PC-9 (cell line): Measurements from ENCODE around the gene TCP10L. TPM values are rescaled to one million over a fixed set of nuclear protein-coding genes. Genes with fewer than 3 reads are reported as not detected.
A peak's percentile ranks its signal among the peaks of the same experiment; 100 is the strongest.

Source experiments
- BruUV-seq: library from RNA; stranded (reverse); fragments of 400-500 nt; replicated peaks from 2 replicates; lab custom pipeline; 2021; lab: Mats Ljungman, UMichigan
- CTCF ChIA-PET: fragments of 300-600 bp; sonication (Branson Sonifier 250); formaldehyde crosslinking; loops from one replicate; lab custom pipeline; 2022; ENCODE audit warnings: antibody characterized with exemption; lab: Charles Lee
- POLR2A ChIA-PET: fragments of 300-600 bp; sonication (Branson Sonifier 250); formaldehyde crosslinking; loops from one replicate; lab custom pipeline; 2022; ENCODE audit warnings: antibody characterized with exemption; ENCODE audit not compliant: unreplicated experiment; lab: Charles Lee
- DNase-seq, 2 experiments: peaks; one replicate each; pipeline versions ENCODE4 v3.0.0 to v3.0.0-alpha.2; 2015 to 2022; ENCODE audit warnings: mixed read lengths in 1 of 2
- H2AFZ ChIP-seq: fragments of 200-600 bp; sonication (generic); 2 replicates; pipeline ENCODE4 v1.8.1; 2017; ENCODE audit warnings: antibody characterized with exemption
- H3F3A ChIP-seq: fragments of 200-600 bp; sonication (generic); 2 replicates; pipeline ENCODE4 v1.8.1; 2017; ENCODE audit warnings: antibody characterized with exemption, mild to moderate bottlenecking, low read depth; ENCODE audit not compliant: insufficient read depth
- H3K27ac ChIP-seq: fragments of 200-600 bp; sonication (generic); 2 replicates; pipeline ENCODE4 v1.6.1; 2016; ENCODE audit warnings: mixed run types
- H3K27me3 ChIP-seq: fragments of 200-600 bp; sonication (generic); 2 replicates; pipeline ENCODE4 v1.6.1; 2016; ENCODE audit warnings: low read depth, mixed run types; ENCODE audit not compliant: insufficient read depth
- H3K36me3 ChIP-seq: fragments of 200-600 bp; sonication (generic); 2 replicates; pipeline ENCODE4 v1.6.1; 2016; ENCODE audit warnings: low read depth, mixed run types
- H3K4me1 ChIP-seq: fragments of 200-600 bp; sonication (generic); replicated peaks from 2 replicates; pipeline ENCODE4 v1.6.1; 2016; ENCODE audit warnings: mixed run types; ENCODE audit not compliant: insufficient read depth
- H3K4me2 ChIP-seq: fragments of 200-600 bp; sonication (generic); 2 replicates; pipeline ENCODE4 v1.6.1; 2017; ENCODE audit warnings: mixed run types
- H3K4me3 ChIP-seq: fragments of 200-600 bp; sonication (generic); 2 replicates; pipeline ENCODE4 v1.6.1; 2016; ENCODE audit warnings: mixed run types
- H3K79me2 ChIP-seq: fragments of 200-600 bp; sonication (generic); 2 replicates; pipeline ENCODE4 v1.6.1; 2017; ENCODE audit warnings: low read depth, mixed run types
- H3K9me2 ChIP-seq: fragments of 200-600 bp; sonication (generic); 2 replicates; pipeline ENCODE4 v1.8.1; 2017; ENCODE audit warnings: mild to moderate bottlenecking; ENCODE audit not compliant: insufficient read depth
- H3K9me3 ChIP-seq: fragments of 200-600 bp; sonication (generic); 2 replicates; pipeline ENCODE4 v1.8.1; 2016; ENCODE audit warnings: low read depth; ENCODE audit not compliant: insufficient read depth
- H4K20me1 ChIP-seq: fragments of 200-600 bp; sonication (generic); 2 replicates; pipeline ENCODE4 v1.8.1; 2017; ENCODE audit not compliant: insufficient read depth
- CTCF ChIP-seq: fragments of 200-600 bp; sonication (generic); conservative IDR thresholded peaks from 2 replicates; pipeline ENCODE4 v1.6.1; 2017; ENCODE audit warnings: mixed run types, antibody characterized with exemption, mild to moderate bottlenecking, moderate library complexity
- EZH2 ChIP-seq: fragments of 200-600 bp; sonication (generic); IDR thresholded peaks from 2 replicates; pipeline ENCODE4 v1.8.0; 2017; ENCODE audit warnings: antibody characterized with exemption, low read depth
- intact Hi-C: fragments of 100-400 bp; cut with micrococcal nuclease; formaldehyde crosslinking; loops from one replicate; pipeline ENCODE4 v1.10.0; 2022; ENCODE audit not compliant: unreplicated experiment
- total RNA-seq: library from RNA; stranded (reverse); gene quantifications from 2 replicates; pipeline ENCODE4 v1.2.3, GENCODE V29; 2021

Gene TCP10L
- total RNA-seq, 1 experiment from 2014 or later, result 0.68 TPM

DNA sequence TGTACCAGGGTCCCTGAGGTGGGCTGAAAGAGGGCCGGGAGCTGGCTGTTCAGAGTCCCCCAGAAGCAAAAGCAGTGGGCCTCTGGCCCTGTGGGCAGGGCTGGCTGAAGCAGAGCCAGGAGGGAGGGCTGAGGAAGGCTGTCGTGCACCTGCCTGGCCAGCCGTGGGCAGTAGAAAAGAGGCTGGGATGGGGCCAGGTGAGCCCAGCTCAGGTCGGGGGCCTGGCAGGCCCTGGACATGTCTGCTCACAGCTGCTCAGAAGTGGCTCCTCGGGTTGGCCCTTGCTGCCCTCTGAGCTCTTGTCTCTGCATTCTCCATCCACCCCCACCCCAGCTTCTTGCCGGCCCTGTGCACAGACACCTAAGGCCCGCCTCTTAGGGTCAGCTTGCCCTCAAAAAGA is 60.0 kb downstream of the TCP10L start:
- intact Hi-C loops, result no loop called here
- ChIA-PET POLR2A (no interaction called here), CTCF (no interaction called here)

DNA sequence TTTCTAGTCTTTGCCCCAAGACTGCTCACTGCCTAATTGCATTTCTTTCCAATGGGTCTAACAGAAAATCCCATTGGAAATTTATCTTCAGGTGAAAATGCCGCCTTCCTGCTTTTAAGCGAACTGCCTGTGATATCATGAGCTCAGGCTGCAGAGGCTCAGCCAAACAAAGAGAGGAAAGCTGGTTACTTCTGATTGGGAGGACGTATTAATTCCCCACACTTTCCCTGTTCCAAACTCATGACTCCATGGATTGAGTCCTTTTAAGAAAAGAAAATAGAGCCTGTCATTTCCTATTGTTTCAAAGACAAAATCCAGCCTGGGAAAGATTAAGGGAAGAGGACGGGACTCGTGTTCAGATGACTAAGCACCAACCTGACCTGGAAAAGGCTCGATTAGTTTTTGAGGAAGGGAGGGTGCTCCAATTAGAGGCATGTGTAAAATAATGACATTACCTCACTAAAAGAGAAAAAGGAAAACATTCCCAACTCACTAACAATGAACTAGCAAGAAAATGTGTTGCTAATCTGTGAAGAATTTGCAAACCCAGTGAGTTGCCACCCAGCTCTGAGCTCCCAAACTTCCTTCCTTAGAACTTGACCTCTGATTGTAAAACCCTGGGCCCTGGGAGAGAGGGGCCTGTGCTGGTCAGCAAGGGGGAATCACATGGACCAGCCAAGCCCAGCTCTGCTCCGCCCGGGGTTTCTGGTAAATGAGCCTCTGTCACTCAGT is 61.2 kb downstream of the TCP10L start:
- Histone ChIP-seq H3K4me1 (no peaks in the 10 kb centered on the region), H3K36me3 (no peaks in the 10 kb centered on the region), H3K79me2 (no peaks in the 10 kb centered on the region), H2AFZ (no peak overlapping the region), H3K4me2 (no peak overlapping the region), H3K9me3 (no peaks in the 10 kb centered on the region), H4K20me1 (no peaks in the 10 kb centered on the region), H3K27me3 (no peaks in the 10 kb centered on the region), H3K4me3 (no peak overlapping the region), H3F3A (no peaks in the 10 kb centered on the region), H3K27ac (0 out of 2 replicates have a peak overlapping the region, but pooled peaks have one; percentile 12), H3K9me2 (no peaks in the 10 kb centered on the region)
- peak; percentile 9 to 58 for DNase-seq
- no TSS peak for BruUV-seq
- ChIA-PET CTCF (no interaction called here), POLR2A (no interaction called here)
- intact Hi-C loops, result loop anchor here (5.0 kb wide), 1 partner anchor 112 kb away; the partner anchor contains the start of gene EVA1C
- TF ChIP-seq EZH2 (no peak), CTCF (no peak)

More for the DNA sequence above, 60.0 kb downstream of the TCP10L start:
- H3K4me1 ChIP-seq, result no peaks in the 10 kb centered on the region
- BruUV-seq, result no TSS peak
- TF ChIP-seq CTCF, result no peak
- TF ChIP-seq EZH2, result no peak
- H3K4me3 ChIP-seq, result no peak overlapping the region
- no peak overlapping the region for H3K27ac ChIP-seq
- H2AFZ ChIP-seq, result no peak overlapping the region
- H3K4me2 ChIP-seq, result no peak overlapping the region
- H3K36me3 ChIP-seq, result no peaks in the 10 kb centered on the region
- H3F3A ChIP-seq, result no peaks in the 10 kb centered on the region
- no peak for DNase-seq
- no peaks in the 10 kb centered on the region for H4K20me1 ChIP-seq
- no peaks in the 10 kb centered on the region for H3K9me3 ChIP-seq
- H3K79me2 ChIP-seq, result no peaks in the 10 kb centered on the region
- no peaks in the 10 kb centered on the region for H3K27me3 ChIP-seq
- H3K9me2 ChIP-seq, result no peaks in the 10 kb centered on the region

Other genes with a start within 250 kb of the TCP10L start
- gene URB1, start 192.5 kb downstream of the TCP10L start, total RNA-seq, result 11.0 TPM in 2 replicates
- gene EVA1C, start 172.8 kb downstream of the TCP10L start, total RNA-seq, result 3.0 and 3.1 TPM in 2 replicates
- gene CFAP298, start 26.9 kb upstream of the TCP10L start, total RNA-seq, result 31.2 and 35.5 TPM in 2 replicates
- gene SYNJ1, start 142.5 kb upstream of the TCP10L start, total RNA-seq, result 3.3 and 4.8 TPM in 2 replicates
- gene PAXBP1, start 186.2 kb upstream of the TCP10L start, total RNA-seq, result 25.6 and 29.8 TPM in 2 replicates